HEK293 (cell line): Measurements from ENCODE around the gene KCNIP4.

Experiments
- CTCF ChIA-PET: fragments of 350-600 bp; formaldehyde crosslinking; extraction: SDS; loops from one replicate; lab custom pipeline; 2021; ENCODE audit warnings: antibody characterized with exemption; lab: Yijun Ruan, JAX
- POLR2A ChIA-PET: fragments of 300-600 bp; formaldehyde crosslinking; extraction: SDS; loops from one replicate; lab custom pipeline; 2020; ENCODE audit warnings: antibody characterized with exemption, inconsistent platforms; lab: Yijun Ruan, JAX
- H3K27ac ChIP-seq: fragments of 200-500 bp; sonication (Bioruptor generic); 2 replicates; pipeline ENCODE4 v1.5.1; 2014; ENCODE audit warnings: low read depth, low read length, control low read depth, inconsistent platforms; ENCODE audit errors: extremely low read depth
- H3K36me3 ChIP-seq, 2 experiments: fragments of 200-500 bp in 1 of 2; sonication (Bioruptor generic) in 1 of 2; 1 replicate in 1 of 2; 2 replicates in 1 of 2; pipeline ENCODE4 v1.5.1; 2014 to 2017; ENCODE audit warnings: inconsistent platforms in 2 of 2, low read length in 2 of 2; ENCODE audit not compliant: control insufficient read depth in 2 of 2, insufficient read depth in 1 of 2
- H3K4me1 ChIP-seq: fragments of 200-500 bp; sonication (Bioruptor generic); 2 replicates; pipeline ENCODE4 v1.5.1; 2014; ENCODE audit warnings: mild to moderate bottlenecking, low read length, inconsistent platforms; ENCODE audit not compliant: control insufficient read depth, insufficient read depth
- H3K4me3 ChIP-seq: 2 replicates; pipeline ENCODE4 v1.5.1; 2011; ENCODE audit warnings: low read depth, mild to moderate bottlenecking, control low read depth, low read length, moderate library complexity
- H3K9me3 ChIP-seq: fragments of 200-500 bp; sonication (Bioruptor generic); 2 replicates; pipeline ENCODE4 v1.5.1; 2014; ENCODE audit warnings: low read depth, low read length, inconsistent platforms; ENCODE audit not compliant: control insufficient read depth, insufficient read depth
- BCL11A ChIP-seq: fragments of 450-650 bp; formaldehyde crosslinking; IDR thresholded peaks from 2 replicates; pipeline ENCODE4 v1.5.1; 2016; ENCODE audit warnings: low read depth, missing biosample characterization, missing genetic modification characterization
- GLIS1 ChIP-seq: fragments of 450-650 bp; formaldehyde crosslinking; IDR thresholded peaks from 2 replicates; pipeline ENCODE4 v1.5.1; 2016; ENCODE audit warnings: missing biosample characterization, missing genetic modification characterization
- IKZF3 ChIP-seq: fragments of 450-650 bp; IDR thresholded peaks from 2 replicates; pipeline ENCODE4 v1.5.0; 2018; ENCODE audit warnings: missing biosample characterization, mild to moderate bottlenecking, missing genetic modification characterization, moderate library complexity
- MEIS1 ChIP-seq: sonication (generic); formaldehyde crosslinking; IDR thresholded peaks from 2 replicates; pipeline ENCODE4 v1.8.1; 2022; ENCODE audit warnings: missing genetic modification reagents, mild to moderate bottlenecking, borderline replicate concordance
- PRDM4 ChIP-seq: fragments of 450-650 bp; formaldehyde crosslinking; IDR thresholded peaks from 2 replicates; pipeline ENCODE4 v1.5.1; 2017; ENCODE audit warnings: missing biosample characterization, missing genetic modification characterization
- SCRT2 ChIP-seq: fragments of 450-650 bp; formaldehyde crosslinking; IDR thresholded peaks from 2 replicates; pipeline ENCODE4 v1.5.1; 2016; ENCODE audit warnings: missing biosample characterization, missing genetic modification characterization
- YY1 ChIP-seq: fragments of 450-650 bp; formaldehyde crosslinking; IDR thresholded peaks from 2 replicates; pipeline ENCODE4 v1.5.1; 2018; ENCODE audit warnings: missing biosample characterization, missing genetic modification characterization
- ZFP3 ChIP-seq: fragments of 450-650 bp; formaldehyde crosslinking; IDR thresholded peaks from 2 replicates; pipeline ENCODE4 v1.5.1; 2016; ENCODE audit warnings: low read depth, missing biosample characterization, missing genetic modification characterization
- ZNF214 ChIP-seq: fragments of 450-650 bp; formaldehyde crosslinking; IDR thresholded peaks from 2 replicates; pipeline ENCODE4 v1.5.1; 2017; ENCODE audit warnings: missing biosample characterization, mild to moderate bottlenecking, missing genetic modification characterization, borderline replicate concordance
- ZNF248 ChIP-seq: fragments of 450-650 bp; formaldehyde crosslinking; IDR thresholded peaks from 2 replicates; pipeline ENCODE4 v1.5.1; 2017; ENCODE audit warnings: missing biosample characterization, missing genetic modification characterization
- ZNF302 ChIP-seq: fragments of 450-650 bp; formaldehyde crosslinking; IDR thresholded peaks from 2 replicates; pipeline ENCODE4 v1.5.1; 2016; ENCODE audit warnings: missing biosample characterization, missing genetic modification characterization, low read depth
- ZNF391 ChIP-seq: fragments of 450-650 bp; formaldehyde crosslinking; IDR thresholded peaks from 2 replicates; pipeline ENCODE4 v1.5.1; 2016; ENCODE audit warnings: low read depth, missing biosample characterization, missing genetic modification characterization, borderline replicate concordance
- ZNF449 ChIP-seq: fragments of 450-650 bp; formaldehyde crosslinking; IDR thresholded peaks from 2 replicates; pipeline ENCODE4 v1.5.1; 2017; ENCODE audit warnings: missing biosample characterization, mild to moderate bottlenecking, missing genetic modification characterization, moderate library complexity
- ZNF521 ChIP-seq: fragments of 450-650 bp; formaldehyde crosslinking; IDR thresholded peaks from 2 replicates; pipeline ENCODE4 v1.5.1; 2017; ENCODE audit warnings: missing biosample characterization, mild to moderate bottlenecking, missing genetic modification characterization
- ZNF529 ChIP-seq: fragments of 450-650 bp; formaldehyde crosslinking; IDR thresholded peaks from 2 replicates; pipeline ENCODE4 v1.5.1; 2017; ENCODE audit warnings: missing genetic modification characterization, missing biosample characterization; ENCODE audit not compliant: insufficient replicate concordance
- ZNF660 ChIP-seq: fragments of 450-650 bp; IDR thresholded peaks from 2 replicates; pipeline ENCODE4 v1.5.1; 2018; ENCODE audit warnings: missing biosample characterization, mild to moderate bottlenecking, missing genetic modification characterization
- ZNF785 ChIP-seq: fragments of 450-650 bp; formaldehyde crosslinking; IDR thresholded peaks from 2 replicates; pipeline ENCODE4 v1.5.1; 2016; ENCODE audit warnings: missing biosample characterization, missing genetic modification characterization
- ZSCAN18 ChIP-seq: fragments of 450-650 bp; formaldehyde crosslinking; IDR thresholded peaks from 2 replicates; pipeline ENCODE4 v1.5.1; 2016; ENCODE audit warnings: missing biosample characterization, missing genetic modification characterization
- TF ChIP-seq, protein P1 (sequence below): fragments of 450-650 bp; formaldehyde crosslinking; conservative IDR thresholded peaks from 2 replicates; pipeline ENCODE4 v1.5.1; 2016; ENCODE audit warnings: low read depth, missing biosample characterization, missing genetic modification characterization
- TF ChIP-seq, protein P2 (sequence below): fragments of 450-650 bp; formaldehyde crosslinking; IDR thresholded peaks from 2 replicates; pipeline ENCODE4 v1.5.1; 2016; ENCODE audit warnings: missing biosample characterization, missing genetic modification characterization

KCNIP4 gene

DNA sequence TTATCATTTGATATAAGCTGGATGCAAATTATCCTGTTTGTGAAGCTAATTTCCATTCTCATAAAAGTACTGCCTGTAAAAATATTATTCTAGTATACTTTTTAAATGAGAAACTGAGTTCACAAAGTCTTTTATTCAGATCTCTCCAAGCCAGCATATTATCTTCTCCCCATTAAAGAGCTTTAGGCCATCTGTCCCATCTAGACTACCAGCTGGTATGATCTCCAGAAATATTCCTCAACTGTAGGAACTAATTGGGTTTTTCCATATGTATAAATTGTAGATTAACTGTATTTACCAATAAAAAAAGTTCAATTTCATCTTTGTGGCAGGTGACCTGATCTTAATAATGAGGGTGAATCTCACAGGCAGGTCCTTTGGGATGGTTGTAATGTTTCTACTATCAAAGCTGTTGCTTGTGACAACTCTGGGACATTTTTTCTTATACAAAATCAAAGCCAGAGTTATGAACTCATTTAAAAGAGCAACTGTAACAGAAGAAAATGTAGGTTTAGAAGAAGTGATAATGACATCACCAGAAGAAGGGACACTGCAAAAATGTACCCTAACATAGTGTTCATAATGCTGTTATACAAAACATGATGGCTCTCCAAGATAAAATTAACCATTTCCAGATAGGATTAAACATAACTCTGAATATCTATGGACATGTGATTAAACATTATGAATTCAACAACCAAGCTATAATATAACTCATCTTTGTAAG, 132.8 kb downstream of the KCNIP4 start (continued):
- TF ChIP-seq, protein P1, sequence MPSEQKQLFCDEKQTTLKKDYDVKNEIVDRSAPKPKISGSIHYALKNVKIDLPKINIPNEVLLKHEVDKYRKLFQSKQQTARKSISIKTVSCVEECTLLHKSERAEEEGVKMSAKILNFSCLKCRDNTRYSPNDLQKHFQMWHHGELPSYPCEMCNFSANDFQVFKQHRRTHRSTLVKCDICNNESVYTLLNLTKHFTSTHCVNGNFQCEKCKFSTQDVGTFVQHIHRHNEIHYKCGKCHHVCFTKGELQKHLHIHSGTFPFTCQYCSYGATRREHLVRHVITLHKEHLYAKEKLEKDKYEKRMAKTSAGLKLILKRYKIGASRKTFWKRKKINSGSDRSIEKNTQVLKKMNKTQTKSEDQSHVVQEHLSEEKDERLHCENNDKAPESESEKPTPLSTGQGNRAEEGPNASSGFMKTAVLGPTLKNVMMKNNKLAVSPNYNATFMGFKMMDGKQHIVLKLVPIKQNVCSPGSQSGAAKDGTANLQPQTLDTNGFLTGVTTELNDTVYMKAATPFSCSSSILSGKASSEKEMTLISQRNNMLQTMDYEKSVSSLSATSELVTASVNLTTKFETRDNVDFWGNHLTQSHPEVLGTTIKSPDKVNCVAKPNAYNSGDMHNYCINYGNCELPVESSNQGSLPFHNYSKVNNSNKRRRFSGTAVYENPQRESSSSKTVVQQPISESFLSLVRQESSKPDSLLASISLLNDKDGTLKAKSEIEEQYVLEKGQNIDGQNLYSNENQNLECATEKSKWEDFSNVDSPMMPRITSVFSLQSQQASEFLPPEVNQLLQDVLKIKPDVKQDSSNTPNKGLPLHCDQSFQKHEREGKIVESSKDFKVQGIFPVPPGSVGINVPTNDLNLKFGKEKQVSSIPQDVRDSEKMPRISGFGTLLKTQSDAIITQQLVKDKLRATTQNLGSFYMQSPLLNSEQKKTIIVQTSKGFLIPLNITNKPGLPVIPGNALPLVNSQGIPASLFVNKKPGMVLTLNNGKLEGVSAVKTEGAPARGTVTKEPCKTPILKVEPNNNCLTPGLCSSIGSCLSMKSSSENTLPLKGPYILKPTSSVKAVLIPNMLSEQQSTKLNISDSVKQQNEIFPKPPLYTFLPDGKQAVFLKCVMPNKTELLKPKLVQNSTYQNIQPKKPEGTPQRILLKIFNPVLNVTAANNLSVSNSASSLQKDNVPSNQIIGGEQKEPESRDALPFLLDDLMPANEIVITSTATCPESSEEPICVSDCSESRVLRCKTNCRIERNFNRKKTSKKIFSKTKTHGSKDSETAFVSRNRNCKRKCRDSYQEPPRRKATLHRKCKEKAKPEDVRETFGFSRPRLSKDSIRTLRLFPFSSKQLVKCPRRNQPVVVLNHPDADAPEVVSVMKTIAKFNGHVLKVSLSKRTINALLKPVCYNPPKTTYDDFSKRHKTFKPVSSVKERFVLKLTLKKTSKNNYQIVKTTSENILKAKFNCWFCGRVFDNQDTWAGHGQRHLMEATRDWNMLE (tag by site-specific recombination): no peak
- TF ChIP-seq ZNF529 (tag by site-specific recombination): no peak

GRCh38 chr4:21811565-21811964, 137.0 kb downstream of the KCNIP4 start:
- Histone ChIP-seq H3K27ac (no peak overlapping the region), H3K36me3 (no peaks in the 10 kb centered on the region), H3K4me1 (no peaks in the 10 kb centered on the region), H3K4me3 (no peak overlapping the region), H3K9me3 (no peaks in the 10 kb centered on the region)
- ChIA-PET CTCF (interaction anchor here (0.9 to 1.2 kb wide), 2 partner anchors 21 to 22 kb away, joined by 3 read pairs; no protein-coding TSS in a partner anchor), POLR2A (no interaction called here)
- TF ChIP-seq BCL11A (no peak), ZNF214 (tag by site-specific recombination) (no peak), ZNF391 (tag by site-specific recombination) (no peak), GLIS1 (no peak), ZNF521 (tag by site-specific recombination) (no peak), PRDM4 (tag by site-specific recombination) (no peak), ZNF785 (no peak), ZNF248 (tag by site-specific recombination) (no peak), ZNF449 (no peak), YY1 (tag by site-specific recombination) (no peak), ZNF660 (tag by site-specific recombination) (no peak), ZFP3 (tag by site-specific recombination) (no peak), SCRT2 (tag by site-specific recombination) (no peak), ZSCAN18 (no peak), ZNF302 (tag by site-specific recombination) (no peak), MEIS1 (CRISPR knock-in tag) (no peak), IKZF3 (no peak)
- TF ChIP-seq, protein P2, sequence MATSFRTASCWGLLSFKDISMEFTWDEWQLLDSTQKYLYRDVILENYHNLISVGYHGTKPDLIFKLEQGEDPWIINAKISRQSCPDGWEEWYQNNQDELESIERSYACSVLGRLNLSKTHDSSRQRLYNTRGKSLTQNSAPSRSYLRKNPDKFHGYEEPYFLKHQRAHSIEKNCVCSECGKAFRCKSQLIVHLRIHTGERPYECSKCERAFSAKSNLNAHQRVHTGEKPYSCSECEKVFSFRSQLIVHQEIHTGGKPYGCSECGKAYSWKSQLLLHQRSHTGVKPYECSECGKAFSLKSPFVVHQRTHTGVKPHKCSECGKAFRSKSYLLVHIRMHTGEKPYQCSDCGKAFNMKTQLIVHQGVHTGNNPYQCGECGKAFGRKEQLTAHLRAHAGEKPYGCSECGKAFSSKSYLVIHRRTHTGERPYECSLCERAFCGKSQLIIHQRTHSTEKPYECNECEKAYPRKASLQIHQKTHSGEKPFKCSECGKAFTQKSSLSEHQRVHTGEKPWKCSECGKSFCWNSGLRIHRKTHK: no peak
